Measurements from ENCODE around the gene FLVCR1.

The FLVCR1 gene

DNA sequence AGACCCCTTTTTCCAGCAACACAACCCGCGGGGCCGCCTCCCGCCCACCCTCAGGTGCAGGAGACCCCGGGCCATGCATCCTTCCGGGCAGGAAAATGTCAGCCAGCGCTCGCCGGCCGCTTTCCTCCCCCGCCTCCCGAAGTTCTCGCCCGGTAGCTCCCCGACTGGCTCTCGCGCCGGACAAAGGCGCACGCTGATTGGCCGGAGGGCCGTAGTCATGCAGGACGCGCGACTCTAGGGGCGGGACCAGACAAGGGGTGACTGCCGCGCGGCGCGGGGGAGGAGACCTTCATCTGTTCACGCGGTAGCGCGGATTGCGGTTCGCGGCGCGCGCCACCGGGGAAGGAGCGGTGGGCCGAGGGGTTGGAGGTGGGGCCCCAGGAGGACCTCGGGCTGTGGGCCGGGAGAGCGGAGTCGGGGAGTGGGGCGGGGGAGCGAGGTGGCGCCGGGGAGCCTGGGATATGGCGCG, at the start of gene FLVCR1:
TSS of gene FLVCR1 (plus strand) at position 284 of the 469 bp plus-strand sequence. CDS start at position 462, 178 bp downstream.
- Histone ChIP-seq H3K4me1 (ENCODE audit: control insufficient read depth, low read depth, low read length) (peaks cover 16% of the 10 kb centered on the region), H3K4me3 (ENCODE audit: low read length) (peak within 1 kb of the TSS; percentile 99), H3K27ac (ENCODE audit: low read length) (peak within 1 kb of the TSS; percentile 79), H3K9me3 (ENCODE audit: control insufficient read depth, low read depth, low read length) (no peaks in the 10 kb centered on the region), H3K36me3 (ENCODE audit: control insufficient read depth, low read depth, low read length) (peaks cover 11% of the 10 kb centered on the region), H3K9ac (ENCODE audit: low read length) (peak within 1 kb of the TSS; percentile 73), H3K27me3 (ENCODE audit: control insufficient read depth, insufficient read depth, low read length) (peaks cover 3% of the 10 kb centered on the region)

DNA sequence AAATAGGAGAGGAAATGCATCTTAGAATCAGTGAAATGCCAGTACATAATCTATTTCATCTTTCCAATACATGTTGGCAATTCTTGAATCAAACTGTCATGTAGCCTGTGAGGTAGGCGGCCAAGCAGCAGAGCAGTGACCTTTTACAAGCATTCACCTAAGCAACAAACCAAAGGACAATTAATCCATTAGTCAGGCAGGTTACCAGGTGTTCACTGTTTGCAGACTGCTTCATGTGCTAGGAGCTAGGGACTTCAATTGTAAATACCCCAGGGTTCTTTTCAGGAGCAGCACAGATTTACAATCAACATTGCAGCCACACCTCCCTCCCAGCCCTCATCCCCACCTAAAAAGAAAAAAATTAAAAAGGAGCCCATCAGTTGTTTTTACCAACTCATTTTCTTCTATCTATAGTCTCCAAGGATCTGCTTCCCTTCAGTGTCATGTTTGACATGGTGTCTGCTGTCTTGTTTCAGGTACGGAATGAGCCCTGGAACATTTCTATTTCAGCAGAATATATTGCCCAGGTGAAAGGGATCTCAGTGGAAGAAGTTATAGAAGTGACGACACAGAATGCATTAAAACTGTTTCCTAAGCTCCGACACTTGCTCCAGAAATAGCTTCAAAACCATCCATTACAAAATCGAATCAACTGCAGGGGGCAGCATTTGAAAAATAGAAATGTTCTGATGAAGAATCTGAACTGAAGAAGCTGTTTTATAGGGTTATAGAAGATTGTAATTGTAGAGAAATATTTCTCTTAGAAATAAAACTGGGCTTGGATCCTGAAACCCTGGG, 43.3 kb upstream of the FLVCR1 start:
- Histone ChIP-seq H3K27ac (ENCODE audit: low read length) (no peak overlapping the region), H3K4me1 (ENCODE audit: control insufficient read depth, low read depth, low read length) (peaks cover 3% of the 10 kb centered on the region), H3K27me3 (ENCODE audit: control insufficient read depth, insufficient read depth, low read length) (no peaks in the 10 kb centered on the region), H3K4me3 (ENCODE audit: low read length) (no peak overlapping the region), H3K36me3 (ENCODE audit: control insufficient read depth, low read depth, low read length) (no peaks in the 10 kb centered on the region), H3K9me3 (ENCODE audit: control insufficient read depth, low read depth, low read length) (no peaks in the 10 kb centered on the region), H3K9ac (ENCODE audit: low read length) (no peak overlapping the region)

DNA sequence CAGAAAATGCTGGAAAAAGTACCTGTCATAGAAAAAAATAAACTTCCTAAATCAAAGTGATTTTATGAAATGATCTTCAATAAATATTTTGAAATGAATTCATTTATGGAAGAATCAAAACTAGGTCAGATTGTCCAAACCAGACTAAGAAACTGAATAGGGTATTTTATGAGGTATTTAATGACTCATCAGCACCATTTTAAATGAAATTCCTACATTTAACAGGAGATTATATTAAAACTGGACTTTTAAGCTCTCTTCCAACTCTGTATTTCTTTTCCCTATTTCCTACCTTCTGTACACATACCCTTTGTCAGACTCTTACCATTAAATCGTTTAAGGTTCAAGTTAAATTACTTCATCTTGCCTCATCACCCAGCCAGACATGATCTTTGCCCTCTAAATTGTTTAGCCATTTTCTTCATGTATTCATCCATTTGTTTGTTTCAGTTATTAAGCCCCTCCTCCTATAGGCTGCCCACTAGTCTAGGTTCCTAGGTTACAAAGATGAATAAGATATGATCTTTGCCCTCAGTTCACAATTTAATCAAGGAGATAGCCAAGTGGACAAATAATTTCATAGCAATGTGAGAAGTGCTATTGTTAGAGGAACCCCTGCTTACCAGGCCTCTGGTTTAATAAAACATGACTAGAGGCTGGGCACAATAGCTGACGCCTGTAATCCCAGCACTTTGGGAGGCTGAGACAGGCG, 41.4 kb upstream of the FLVCR1 start:
- Histone ChIP-seq H3K27ac (ENCODE audit: low read length) (no peak overlapping the region), H3K27me3 (ENCODE audit: control insufficient read depth, insufficient read depth, low read length) (no peaks in the 10 kb centered on the region), H3K36me3 (ENCODE audit: control insufficient read depth, low read depth, low read length) (no peaks in the 10 kb centered on the region), H3K4me3 (ENCODE audit: low read length) (no peak overlapping the region), H3K9me3 (ENCODE audit: control insufficient read depth, low read depth, low read length) (no peaks in the 10 kb centered on the region), H3K9ac (ENCODE audit: low read length) (no peak overlapping the region), H3K4me1 (ENCODE audit: control insufficient read depth, low read depth, low read length) (peaks cover 3% of the 10 kb centered on the region)

DNA sequence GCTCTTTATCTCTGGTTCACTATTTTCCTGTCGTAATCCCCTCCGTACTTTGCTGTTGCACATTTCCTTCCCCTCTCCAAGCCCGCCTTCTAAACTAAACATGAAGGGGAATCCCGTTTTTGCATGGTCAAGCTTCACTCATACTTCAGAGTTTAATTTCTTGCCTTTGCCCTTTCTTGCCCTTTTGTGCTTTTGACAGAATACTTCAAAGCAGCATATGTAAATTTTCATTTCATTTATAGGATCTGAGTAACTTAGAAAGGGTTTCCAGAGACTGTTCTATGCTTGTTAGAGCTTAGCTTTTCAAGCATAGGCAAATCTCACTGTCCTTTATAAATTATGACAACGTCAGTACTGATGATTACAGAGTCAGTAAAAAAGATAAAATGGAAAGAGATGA, 38.3 kb upstream of the FLVCR1 start:
- no peak overlapping the region for H3K4me3 ChIP-seq (ENCODE audit: low read length)
- H3K4me1 ChIP-seq (ENCODE audit: control insufficient read depth, low read depth, low read length) = peaks cover 3% of the 10 kb centered on the region
- no peaks in the 10 kb centered on the region for H3K27me3 ChIP-seq (ENCODE audit: control insufficient read depth, insufficient read depth, low read length)
- no peaks in the 10 kb centered on the region for H3K9me3 ChIP-seq (ENCODE audit: control insufficient read depth, low read depth, low read length)
- no peaks in the 10 kb centered on the region for H3K36me3 ChIP-seq (ENCODE audit: control insufficient read depth, low read depth, low read length)
- no peak overlapping the region for H3K27ac ChIP-seq (ENCODE audit: low read length)
- no peak overlapping the region for H3K9ac ChIP-seq (ENCODE audit: low read length)

DNA sequence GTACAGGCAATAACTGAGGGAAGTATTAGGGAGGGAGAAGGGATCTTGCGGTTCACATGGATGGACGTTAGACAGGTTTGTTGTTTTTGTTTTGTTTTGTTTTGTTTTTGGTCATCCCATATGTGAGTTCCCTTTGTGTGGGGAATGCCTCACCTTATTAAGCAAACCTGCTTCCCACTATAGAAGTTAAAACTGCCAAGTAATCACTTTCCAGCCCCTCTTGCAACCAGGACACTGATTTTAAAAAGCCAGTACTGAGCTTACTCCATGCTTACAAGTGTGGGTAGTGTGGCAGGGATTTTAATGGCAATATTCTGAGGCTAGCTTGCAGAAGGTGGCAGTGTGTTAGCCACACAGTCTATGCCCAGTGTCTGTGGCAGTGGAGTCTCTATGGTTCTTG, 37.1 kb upstream of the FLVCR1 start:
- no peak overlapping the region for H3K4me3 ChIP-seq (ENCODE audit: low read length)
- no peak overlapping the region for H3K27ac ChIP-seq (ENCODE audit: low read length)
- H3K9ac ChIP-seq (ENCODE audit: low read length) = no peak overlapping the region
- peaks cover 10% of the 10 kb centered on the region for H3K9me3 ChIP-seq (ENCODE audit: control insufficient read depth, low read depth, low read length)
- H3K36me3 ChIP-seq (ENCODE audit: control insufficient read depth, low read depth, low read length) = no peaks in the 10 kb centered on the region
- no peaks in the 10 kb centered on the region for H3K27me3 ChIP-seq (ENCODE audit: control insufficient read depth, insufficient read depth, low read length)
- no peaks in the 10 kb centered on the region for H3K4me1 ChIP-seq (ENCODE audit: control insufficient read depth, low read depth, low read length)

DNA sequence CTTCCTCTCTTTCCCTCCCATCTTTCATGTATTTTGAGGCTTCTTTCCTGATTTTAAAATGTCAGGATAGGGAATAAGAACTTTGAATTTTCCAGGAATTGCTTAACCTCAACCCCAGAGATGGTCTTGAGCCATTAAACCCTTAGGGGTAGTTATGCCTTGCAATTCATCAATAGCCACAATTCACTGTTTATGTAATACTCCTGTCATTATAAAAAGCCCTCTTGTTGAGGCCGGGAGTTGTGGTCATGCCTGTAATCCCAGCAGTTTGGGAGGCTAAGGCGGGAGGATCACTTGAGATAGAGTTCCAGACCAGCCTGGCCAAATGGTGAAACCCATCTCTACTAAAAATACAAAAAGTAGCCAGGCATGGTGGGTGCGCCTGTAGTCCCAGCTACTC, 35.1 kb upstream of the FLVCR1 start:
- H3K4me3 ChIP-seq (ENCODE audit: low read length) = no peak overlapping the region
- no peaks in the 10 kb centered on the region for H3K36me3 ChIP-seq (ENCODE audit: control insufficient read depth, low read depth, low read length)
- no peak overlapping the region for H3K9ac ChIP-seq (ENCODE audit: low read length)
- no peak overlapping the region for H3K27ac ChIP-seq (ENCODE audit: low read length)
- H3K9me3 ChIP-seq (ENCODE audit: control insufficient read depth, low read depth, low read length) = peaks cover 10% of the 10 kb centered on the region
- no peaks in the 10 kb centered on the region for H3K4me1 ChIP-seq (ENCODE audit: control insufficient read depth, low read depth, low read length)
- no peaks in the 10 kb centered on the region for H3K27me3 ChIP-seq (ENCODE audit: control insufficient read depth, insufficient read depth, low read length)

DNA sequence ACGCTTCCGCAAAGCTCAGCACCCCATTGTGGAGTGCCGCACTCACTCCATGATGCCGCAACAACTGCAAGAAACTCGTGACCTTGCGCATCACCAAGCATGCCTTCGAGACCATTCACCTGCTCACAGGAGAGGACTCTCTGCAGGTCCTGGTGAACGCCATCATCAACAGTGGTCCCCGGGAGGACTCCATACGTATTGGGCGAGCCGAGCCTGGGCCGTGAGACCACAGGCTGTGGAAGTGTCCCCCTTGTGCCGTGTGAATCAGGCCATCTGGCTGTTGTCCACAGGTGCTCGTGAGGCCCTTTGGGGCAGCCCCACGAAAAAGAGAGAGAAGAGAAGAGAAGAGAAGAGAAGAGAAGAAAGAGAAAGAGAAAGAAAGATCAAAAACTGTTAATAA, 33.9 kb upstream of the FLVCR1 start:
- Histone ChIP-seq H3K4me1 (ENCODE audit: control insufficient read depth, low read depth, low read length) (no peaks in the 10 kb centered on the region), H3K4me3 (ENCODE audit: low read length) (no peak overlapping the region), H3K9me3 (ENCODE audit: control insufficient read depth, low read depth, low read length) (peaks cover 10% of the 10 kb centered on the region), H3K36me3 (ENCODE audit: control insufficient read depth, low read depth, low read length) (no peaks in the 10 kb centered on the region), H3K27ac (ENCODE audit: low read length) (no peak overlapping the region), H3K9ac (ENCODE audit: low read length) (no peak overlapping the region), H3K27me3 (ENCODE audit: control insufficient read depth, insufficient read depth, low read length) (no peaks in the 10 kb centered on the region)

- Histone ChIP-seq H3K4me1 (ENCODE audit: control insufficient read depth, low read depth, low read length) (no peaks in the 10 kb centered on the region), H3K36me3 (ENCODE audit: control insufficient read depth, low read depth, low read length) (no peaks in the 10 kb centered on the region), H3K9ac (ENCODE audit: low read length) (no peak overlapping the region), H3K4me3 (ENCODE audit: low read length) (no peak overlapping the region), H3K9me3 (ENCODE audit: control insufficient read depth, low read depth, low read length) (peaks cover 10% of the 10 kb centered on the region), H3K27me3 (ENCODE audit: control insufficient read depth, insufficient read depth, low read length) (no peaks in the 10 kb centered on the region), H3K27ac (ENCODE audit: low read length) (no peak overlapping the region)
Observed at GRCh38 chr1:212825798-212826452, 32.1 kb upstream of the FLVCR1 start.

- no peaks in the 10 kb centered on the region for H3K4me1 ChIP-seq (ENCODE audit: control insufficient read depth, low read depth, low read length)
- H3K36me3 ChIP-seq (ENCODE audit: control insufficient read depth, low read depth, low read length) = no peaks in the 10 kb centered on the region
- H3K4me3 ChIP-seq (ENCODE audit: low read length) = no peak overlapping the region
- no peaks in the 10 kb centered on the region for H3K27me3 ChIP-seq (ENCODE audit: control insufficient read depth, insufficient read depth, low read length)
- H3K9ac ChIP-seq (ENCODE audit: low read length) = no peak overlapping the region
- H3K27ac ChIP-seq (ENCODE audit: low read length) = no peak overlapping the region
- H3K9me3 ChIP-seq (ENCODE audit: control insufficient read depth, low read depth, low read length) = peaks cover 10% of the 10 kb centered on the region
Observed at GRCh38 chr1:212827171-212827776, 30.8 kb upstream of the FLVCR1 start.

DNA sequence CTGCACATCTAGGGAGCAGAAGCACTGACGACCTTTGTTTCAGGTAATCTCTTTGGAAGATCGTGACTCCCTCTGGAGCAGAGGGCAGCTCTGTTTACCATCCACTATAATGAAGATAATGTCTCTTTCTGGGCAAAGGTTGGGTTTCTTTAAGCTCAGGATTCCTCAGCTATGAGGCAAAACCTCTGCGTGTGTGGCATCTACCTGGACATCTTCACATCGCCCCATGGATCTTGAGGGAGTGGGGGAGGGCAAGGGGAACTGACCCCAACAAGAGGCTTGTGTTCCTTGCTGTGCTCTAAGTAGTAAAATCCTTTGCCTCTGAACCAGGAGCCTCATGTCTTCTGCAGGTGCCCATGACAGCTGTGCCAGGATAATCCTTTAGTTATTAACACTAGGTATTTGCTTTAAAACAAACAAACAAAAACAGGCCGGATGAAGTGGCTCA, 30.2 kb upstream of the FLVCR1 start:
- no peak overlapping the region for H3K27ac ChIP-seq (ENCODE audit: low read length)
- peaks cover 10% of the 10 kb centered on the region for H3K9me3 ChIP-seq (ENCODE audit: control insufficient read depth, low read depth, low read length)
- no peaks in the 10 kb centered on the region for H3K27me3 ChIP-seq (ENCODE audit: control insufficient read depth, insufficient read depth, low read length)
- H3K4me3 ChIP-seq (ENCODE audit: low read length) = no peak overlapping the region
- H3K9ac ChIP-seq (ENCODE audit: low read length) = no peak overlapping the region
- H3K36me3 ChIP-seq (ENCODE audit: control insufficient read depth, low read depth, low read length) = no peaks in the 10 kb centered on the region
- H3K4me1 ChIP-seq (ENCODE audit: control insufficient read depth, low read depth, low read length) = no peaks in the 10 kb centered on the region

DNA sequence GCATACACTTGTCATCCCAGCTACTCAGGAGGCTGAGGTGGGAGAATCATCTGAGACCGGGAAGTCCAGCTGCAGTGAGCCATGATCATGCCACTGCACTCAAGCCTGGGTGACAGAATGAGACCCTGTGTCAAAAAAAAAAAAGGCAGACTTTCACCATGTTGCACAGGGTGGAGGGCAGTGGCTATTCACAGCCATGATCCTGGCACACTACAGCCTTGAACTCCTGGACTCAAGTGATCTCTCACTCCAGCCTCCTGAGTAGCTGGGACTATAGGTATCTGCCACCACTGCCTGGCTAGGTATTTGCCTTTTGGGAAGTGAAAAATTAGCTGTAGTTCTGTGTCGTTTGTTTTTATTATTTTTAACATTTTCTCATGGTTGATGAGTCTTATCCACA, 29.7 kb upstream of the FLVCR1 start:
- Histone ChIP-seq H3K36me3 (ENCODE audit: control insufficient read depth, low read depth, low read length) (no peaks in the 10 kb centered on the region), H3K4me1 (ENCODE audit: control insufficient read depth, low read depth, low read length) (no peaks in the 10 kb centered on the region), H3K4me3 (ENCODE audit: low read length) (no peak overlapping the region), H3K27ac (ENCODE audit: low read length) (no peak overlapping the region), H3K9me3 (ENCODE audit: control insufficient read depth, low read depth, low read length) (peaks cover 10% of the 10 kb centered on the region), H3K9ac (ENCODE audit: low read length) (no peak overlapping the region), H3K27me3 (ENCODE audit: control insufficient read depth, insufficient read depth, low read length) (no peaks in the 10 kb centered on the region)
